K562 (cell line): ENCODE measurements around the gene PYM1. TPM values are rescaled to one million over a fixed set of nuclear protein-coding genes. Genes with fewer than 3 reads are reported as not detected.

Experiments
- ATAC-seq: fragments of 200-7000 bp; cut with Tn5 transposase; 3 replicates; pipeline ENCODE4 v1.9.1; 2020; ENCODE audit warnings: moderate library complexity
- BruUV-seq: library from RNA; stranded (reverse); fragments of 400-500 nt; replicated peaks from 2 replicates; lab custom pipeline; 2021; lab: Mats Ljungman, UMichigan
- CTCF ChIA-PET: fragments of 300-600 bp; formaldehyde crosslinking; extraction: SDS; loops from one replicate; lab custom pipeline; 2021; ENCODE audit warnings: low intra/inter-chr PET ratio; lab: Yijun Ruan, JAX
- POLR2A ChIA-PET: fragments of 300-600, 350-650 bp; sonication (Branson Sonifier 250); formaldehyde crosslinking; extraction: SDS; loops from one replicate; lab custom pipeline; 2021; ENCODE audit warnings: antibody characterized with exemption, inconsistent platforms; lab: Yijun Ruan, JAX
- DNase-seq, 4 experiments: peaks; one replicate each; pipeline versions ENCODE4 v3.0.0 to v3.0.0-alpha.2; 2011 to 2018; ENCODE audit warnings: low spot score in 3 of 4, mixed read lengths in 3 of 4; ENCODE audit errors: extremely low read depth in 1 of 4
- FAIRE-seq: peaks from 2 replicates; lab custom pipeline; 2011; peaks lifted over from hg19 to GRCh38; lab: Jason Lieb, UNC
- H2AFZ ChIP-seq: 2 replicates; pipeline ENCODE4 v1.6.0; 2011; ENCODE audit warnings: low read depth, low read length, control low read depth, inconsistent platforms
- H3K27ac ChIP-seq: fragments of 200-600 bp; 3 replicates; pipeline ENCODE4 v1.8.0; 2011; ENCODE audit warnings: low read depth, mild to moderate bottlenecking, control low read depth, inconsistent platforms, low read length, moderate library complexity, mixed read lengths; ENCODE audit errors: extremely low read depth
- H3K27me3 ChIP-seq, 2 experiments: fragments of 300-600 bp in 1 of 2; 2 replicates in 1 of 2; 3 replicates in 1 of 2; pipeline versions ENCODE4 v1.6.0 to v1.8.0; 2011; ENCODE audit warnings: inconsistent platforms in 2 of 2, low read length in 2 of 2, mild to moderate bottlenecking in 1 of 2, mixed read lengths in 1 of 2, moderate library complexity in 1 of 2; ENCODE audit not compliant: control insufficient read depth in 2 of 2, insufficient read depth in 2 of 2
- H3K36me3 ChIP-seq: fragments of 300-600 bp; 3 replicates; pipeline ENCODE4 v1.8.0; 2011; ENCODE audit warnings: mild to moderate bottlenecking, low read length, inconsistent platforms; ENCODE audit not compliant: control insufficient read depth, insufficient read depth
- H3K4me1 ChIP-seq, 2 experiments: fragments of 200-600 bp in 1 of 2; replicated peaks in 1 of 2; 2 replicates in 1 of 2; 3 replicates in 1 of 2; pipeline versions ENCODE4 v1.5.1 to v1.8.0; 2011; ENCODE audit warnings: inconsistent platforms in 2 of 2, low read length in 2 of 2, mild to moderate bottlenecking in 1 of 2, mixed read lengths in 1 of 2, moderate library complexity in 1 of 2; ENCODE audit not compliant: control insufficient read depth in 2 of 2, insufficient read depth in 2 of 2
- H3K4me2 ChIP-seq: 2 replicates; pipeline ENCODE4 v1.6.1; 2011; ENCODE audit warnings: low read length, control low read depth, inconsistent platforms, mixed read lengths; ENCODE audit not compliant: insufficient read depth
- H3K4me3 ChIP-seq: fragments of 200-600 bp; sonication (generic), shearing (Covaris generic); 2 replicates; pipeline ENCODE4 v1.5.1; 2016; ENCODE audit warnings: control low read depth, inconsistent platforms
- H3K79me2 ChIP-seq: fragments of 200-600 bp; 3 replicates; pipeline ENCODE4 v1.8.0; 2011; ENCODE audit warnings: low read length, inconsistent platforms; ENCODE audit not compliant: control insufficient read depth, insufficient read depth
- H3K9ac ChIP-seq, 2 experiments: 2 replicates each; pipeline versions ENCODE4 v1.6.0 to v1.6.1; 2011; ENCODE audit warnings: low read depth in 2 of 2, low read length in 2 of 2, control low read depth in 1 of 2, inconsistent platforms in 1 of 2, mild to moderate bottlenecking in 1 of 2, mixed read lengths in 1 of 2; ENCODE audit not compliant: insufficient read depth in 1 of 2
- H3K9me1 ChIP-seq: one replicate; pipeline ENCODE4 v1.6.0; 2011; ENCODE audit warnings: inconsistent platforms, mild to moderate bottlenecking, low read length, moderate library complexity; ENCODE audit not compliant: control insufficient read depth, insufficient read depth
- H3K9me3 ChIP-seq: replicated peaks from 2 replicates; pipeline ENCODE4 v1.5.1; 2011; ENCODE audit warnings: low read depth, low read length, inconsistent platforms; ENCODE audit not compliant: control insufficient read depth, insufficient read depth
- H4K20me1 ChIP-seq: replicated peaks from 2 replicates; pipeline ENCODE4 v1.6.1; 2011; ENCODE audit warnings: low read length, inconsistent platforms, mixed read lengths; ENCODE audit not compliant: control insufficient read depth, insufficient read depth
- AFF4 ChIP-seq: sonication (generic); formaldehyde crosslinking; IDR thresholded peaks from 2 replicates; pipeline ENCODE4 v1.8.0; 2023; ENCODE audit warnings: mild to moderate bottlenecking, missing genetic modification reagents
- BHLHE40 ChIP-seq: IDR thresholded peaks from 2 replicates; pipeline ENCODE4 v1.6.1; 2011; ENCODE audit warnings: low read length, improper control_type of control experiment
- CHD4 ChIP-seq: fragments of 200-600 bp; sonication (generic); IDR thresholded peaks from 3 replicates; pipeline ENCODE4 v1.6.1; 2012; ENCODE audit warnings: low read depth, mild to moderate bottlenecking, mixed read lengths, low read length, inconsistent platforms; ENCODE audit not compliant: insufficient read depth, insufficient replicate concordance, poor library complexity, severe bottlenecking
- MGA ChIP-seq: fragments of 450-650 bp; IDR thresholded peaks from 2 replicates; pipeline ENCODE4 v1.6.1; 2016; ENCODE audit warnings: mild to moderate bottlenecking, moderate library complexity
- NCOR1 ChIP-seq: fragments of 450-650 bp; IDR thresholded peaks from 2 replicates; pipeline ENCODE4 v1.6.1; 2016; ENCODE audit warnings: mild to moderate bottlenecking, moderate library complexity
- TAL1 ChIP-seq: fragments of 450-650 bp; IDR thresholded peaks from 2 replicates; pipeline ENCODE4 v1.6.1; 2016; ENCODE audit warnings: mild to moderate bottlenecking
- ZNF12 ChIP-seq: sonication (generic); formaldehyde crosslinking; IDR thresholded peaks from 2 replicates; pipeline ENCODE4 v1.4.0; 2020; ENCODE audit warnings: mild to moderate bottlenecking, missing genetic modification reagents
- ZNF165 ChIP-seq: fragments of 250-450 bp; sonication (Bioruptor Pico); IDR thresholded peaks from 2 replicates; pipeline ENCODE4 v1.4.0; 2020; ENCODE audit warnings: borderline replicate concordance
- WGBS: fragments of 100-300 bp; shearing (Covaris generic); methylation state at CpG from one replicate; pipeline ENCODE4 v1.1.6; 2016; ENCODE audit warnings: low coverage, mixed read lengths; ENCODE audit not compliant: insufficient coverage; ENCODE audit errors: missing lambda C conversion rate; 5-methylcytosine and 5-hydroxymethylcytosine counted together
- in situ Hi-C: fragments of 300-500 bp; cut with MboI; formaldehyde crosslinking; loops from 4 replicates; pipeline ENCODE4 v1.15.0; 2018; ENCODE audit warnings: inconsistent platforms, mixed read lengths
- intact Hi-C: fragments of 100-400 bp; cut with micrococcal nuclease; formaldehyde crosslinking; loops from 2 replicates; pipeline ENCODE4 v1.14.2; 2022
- polyA plus RNA-seq, 8 experiments: library from polyadenylated mRNA; depleted of rRNA in 4 of 8; stranded (reverse) in 5 of 8; unstranded in 3 of 8; fragments of >200 nt; fragmentation: Nextera tagmentation in 2 of 8; fragmentation: Illumina TruSeq in 1 of 8; extraction: Ambion mirVana in 2 of 8; extraction: Trizol in 1 of 8; gene quantifications; 2 replicates each; pipeline versions ENCODE4 v1.2.1 to v1.2.3, GENCODE V29; 2011 to 2014; ENCODE audit warnings: inconsistent platforms in 1 of 8, missing spikeins in 1 of 8
- total RNA-seq, 7 experiments: library from RNA; depleted of rRNA in 6 of 7; stranded (reverse); fragments of >200 nt in 6 of 7; fragmentation: Illumina TruSeq in 2 of 7; extraction: Trizol in 2 of 7; gene quantifications; 2 replicates each; pipeline versions ENCODE4 v1.2.1 to v1.2.3, GENCODE V29; 2011 to 2021; ENCODE audit warnings: low replicate concordance in 1 of 7

The PYM1 gene
- total and polyA plus RNA-seq, 9 of the 15 experiments (the other 6 are each of a cell fraction or from before 2014, with no cell fraction given), result 29.0 to 51.3 (median 34.1) TPM

GRCh38 chr12:55963760-55964159 lies 36.1 kb upstream of the PYM1 start:
- CTCF ChIA-PET, result no interaction called here
- no TSS peak for BruUV-seq
- 75% methylated on average over 2 of the region's 2 CpGs for WGBS
- TF ChIP-seq CHD4, result no peak
- TF ChIP-seq ZNF165 (CRISPR knock-in tag), result no peak
- no peak for TF ChIP-seq NCOR1
- no peak for TF ChIP-seq AFF4
- TF ChIP-seq BHLHE40, result no peak
- no peak for TF ChIP-seq ZNF12 (CRISPR knock-in tag)
- TF ChIP-seq TAL1, result no peak
- no peak for TF ChIP-seq MGA

More at GRCh38 chr12:55963760-55964159, 36.1 kb upstream of the PYM1 start:
- in situ Hi-C loops, result no loop called here
- no peaks in the 10 kb centered on the region for H3K27me3 ChIP-seq
- peaks cover 22% of the 10 kb centered on the region for H3K79me2 ChIP-seq
- no peak overlapping the region for H2AFZ ChIP-seq
- ATAC-seq, result no peak
- H3K4me1 ChIP-seq, result peaks cover 5 to 15% of the 10 kb centered on the region in 2 experiments; a peak in 4 of 5 replicates
- H4K20me1 ChIP-seq, result no peaks in the 10 kb centered on the region
- no peaks in the 10 kb centered on the region for H3K9me1 ChIP-seq
- POLR2A ChIA-PET, result no interaction called here
- H3K4me3 ChIP-seq, result no peak overlapping the region
- FAIRE-seq, result no peak
- peaks cover 11% of the 10 kb centered on the region; the same call in 2 of the 3 replicates for H3K36me3 ChIP-seq
- intact Hi-C loops, result no loop called here
- no peak for DNase-seq
- no peaks in the 10 kb centered on the region for H3K9me3 ChIP-seq
- no peak overlapping the region for H3K27ac ChIP-seq
- no peak overlapping the region for H3K4me2 ChIP-seq
- no peak overlapping the region for H3K9ac ChIP-seq
